GM12873 (cell line): Measurements from ENCODE around the gene CCDC88B.

Source experiments
- TF ChIP-seq, protein P1 (sequence below): IDR thresholded peaks from 2 replicates; pipeline ENCODE4 v1.5.1; 2012; ENCODE audit warnings: low read depth, mild to moderate bottlenecking, moderate library complexity, low read length, control low read depth; ENCODE audit not compliant: insufficient read depth; ENCODE audit errors: missing control alignments

Gene CCDC88B

DNA sequence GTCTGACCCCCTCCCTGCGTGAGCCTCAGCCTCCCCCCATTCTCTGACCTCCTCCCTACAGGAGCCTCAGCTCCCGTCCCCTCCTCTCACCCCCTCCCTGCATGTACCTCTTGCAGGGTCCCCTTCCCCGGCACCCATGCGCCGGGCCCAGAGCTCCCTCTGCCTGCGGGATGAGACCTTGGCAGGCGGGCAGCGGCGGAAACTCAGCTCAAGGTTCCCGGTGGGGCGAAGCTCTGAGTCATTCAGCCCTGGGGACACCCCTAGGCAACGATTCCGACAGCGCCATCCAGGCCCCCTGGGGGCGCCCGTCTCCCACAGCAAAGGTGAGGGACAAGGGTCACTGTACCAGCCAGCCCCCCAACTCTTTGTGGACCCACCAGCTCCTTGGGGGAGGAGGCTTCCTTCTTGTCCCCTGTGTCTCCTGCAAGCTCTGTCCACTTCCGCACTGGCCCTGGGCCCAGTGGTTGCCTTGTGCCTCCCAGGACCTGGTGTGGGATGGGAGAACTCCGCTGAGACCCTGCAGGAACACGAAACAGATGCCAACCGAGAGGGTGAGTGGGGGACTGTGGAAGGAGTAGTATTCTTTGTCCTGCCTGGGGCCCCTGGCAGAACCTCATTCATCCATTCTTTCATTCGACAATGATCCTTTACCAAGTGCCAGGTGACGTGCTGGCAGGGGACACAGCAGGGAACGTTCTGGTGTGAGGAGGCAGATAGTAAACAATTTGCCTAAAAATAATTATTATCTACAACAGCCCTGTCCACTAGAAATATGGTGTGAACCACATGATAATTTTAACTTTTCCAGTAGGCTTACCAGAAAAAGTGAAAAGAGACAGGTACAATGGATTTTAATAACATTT lies 15.3 kb downstream of the CCDC88B start:
- TF ChIP-seq, protein P1, sequence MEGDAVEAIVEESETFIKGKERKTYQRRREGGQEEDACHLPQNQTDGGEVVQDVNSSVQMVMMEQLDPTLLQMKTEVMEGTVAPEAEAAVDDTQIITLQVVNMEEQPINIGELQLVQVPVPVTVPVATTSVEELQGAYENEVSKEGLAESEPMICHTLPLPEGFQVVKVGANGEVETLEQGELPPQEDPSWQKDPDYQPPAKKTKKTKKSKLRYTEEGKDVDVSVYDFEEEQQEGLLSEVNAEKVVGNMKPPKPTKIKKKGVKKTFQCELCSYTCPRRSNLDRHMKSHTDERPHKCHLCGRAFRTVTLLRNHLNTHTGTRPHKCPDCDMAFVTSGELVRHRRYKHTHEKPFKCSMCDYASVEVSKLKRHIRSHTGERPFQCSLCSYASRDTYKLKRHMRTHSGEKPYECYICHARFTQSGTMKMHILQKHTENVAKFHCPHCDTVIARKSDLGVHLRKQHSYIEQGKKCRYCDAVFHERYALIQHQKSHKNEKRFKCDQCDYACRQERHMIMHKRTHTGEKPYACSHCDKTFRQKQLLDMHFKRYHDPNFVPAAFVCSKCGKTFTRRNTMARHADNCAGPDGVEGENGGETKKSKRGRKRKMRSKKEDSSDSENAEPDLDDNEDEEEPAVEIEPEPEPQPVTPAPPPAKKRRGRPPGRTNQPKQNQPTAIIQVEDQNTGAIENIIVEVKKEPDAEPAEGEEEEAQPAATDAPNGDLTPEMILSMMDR, result peak; percentile 56

DNA sequence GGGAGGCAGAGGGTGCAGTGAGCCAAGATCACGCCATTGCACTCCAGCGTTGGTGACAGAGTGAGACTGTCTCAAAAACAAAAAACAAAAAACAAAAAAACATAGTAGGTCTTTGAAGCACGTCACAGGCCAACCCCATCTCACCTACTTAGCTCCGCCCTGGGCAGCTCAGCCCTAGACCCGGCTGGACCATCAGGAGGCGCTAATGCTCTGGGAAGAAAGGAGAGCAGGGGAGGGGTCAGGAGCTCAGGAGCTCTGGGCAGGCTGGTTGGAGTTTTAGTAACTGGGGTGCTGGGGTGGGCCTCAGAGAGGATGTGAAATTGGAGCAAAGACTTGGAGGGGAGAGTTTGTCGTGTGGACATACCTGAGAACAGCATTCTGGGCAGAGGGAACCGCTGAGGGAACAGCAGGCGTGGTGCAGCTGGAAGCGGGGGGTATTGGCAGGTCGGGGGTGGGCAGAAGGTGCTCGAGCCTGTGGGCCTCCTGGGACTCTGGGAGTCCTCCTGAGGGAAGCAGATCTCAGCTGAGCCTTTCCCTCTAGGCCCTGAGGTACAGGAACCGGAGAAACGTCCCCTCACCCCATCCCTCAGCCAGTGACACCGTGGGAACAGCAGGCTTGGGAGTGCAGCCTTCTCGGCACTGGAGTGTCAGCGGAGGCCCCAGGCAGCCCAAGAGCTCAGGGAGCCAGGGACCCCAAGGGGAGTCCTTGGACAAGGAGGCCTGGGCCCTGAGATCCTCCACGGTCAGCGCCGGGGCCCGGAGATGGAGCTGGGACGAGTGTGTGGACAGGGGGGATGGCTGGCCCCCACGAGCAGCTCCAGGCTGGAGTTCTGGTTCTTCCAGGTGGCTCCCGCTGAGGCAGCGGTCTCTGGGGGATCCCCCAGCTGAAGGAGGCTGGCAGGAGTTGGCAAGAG lies 16.8 kb downstream of the CCDC88B start:
- TF ChIP-seq, protein P1, result peak; percentile 52

DNA sequence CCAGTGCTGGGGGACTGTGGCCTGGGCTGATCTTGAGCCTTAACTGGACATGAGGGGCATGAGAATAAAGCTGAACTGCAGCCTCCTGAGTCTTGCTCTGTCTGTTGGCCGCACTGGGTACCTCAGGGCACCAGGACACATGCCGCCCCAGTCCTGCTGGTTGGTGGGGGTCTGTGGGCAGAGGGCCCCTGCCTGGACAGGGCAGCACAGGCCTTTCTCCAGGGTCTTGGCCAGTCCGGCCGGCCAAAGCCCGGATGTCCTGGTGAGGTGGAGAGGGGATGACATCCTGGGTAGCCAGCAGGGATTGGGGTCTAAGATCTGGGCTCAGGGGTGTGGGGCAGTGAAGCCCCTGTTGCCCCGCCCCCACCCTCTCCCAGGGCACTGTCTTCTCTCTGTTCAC lies 17.4 kb downstream of the CCDC88B start:
- TF ChIP-seq, protein P1, result no peak

DNA sequence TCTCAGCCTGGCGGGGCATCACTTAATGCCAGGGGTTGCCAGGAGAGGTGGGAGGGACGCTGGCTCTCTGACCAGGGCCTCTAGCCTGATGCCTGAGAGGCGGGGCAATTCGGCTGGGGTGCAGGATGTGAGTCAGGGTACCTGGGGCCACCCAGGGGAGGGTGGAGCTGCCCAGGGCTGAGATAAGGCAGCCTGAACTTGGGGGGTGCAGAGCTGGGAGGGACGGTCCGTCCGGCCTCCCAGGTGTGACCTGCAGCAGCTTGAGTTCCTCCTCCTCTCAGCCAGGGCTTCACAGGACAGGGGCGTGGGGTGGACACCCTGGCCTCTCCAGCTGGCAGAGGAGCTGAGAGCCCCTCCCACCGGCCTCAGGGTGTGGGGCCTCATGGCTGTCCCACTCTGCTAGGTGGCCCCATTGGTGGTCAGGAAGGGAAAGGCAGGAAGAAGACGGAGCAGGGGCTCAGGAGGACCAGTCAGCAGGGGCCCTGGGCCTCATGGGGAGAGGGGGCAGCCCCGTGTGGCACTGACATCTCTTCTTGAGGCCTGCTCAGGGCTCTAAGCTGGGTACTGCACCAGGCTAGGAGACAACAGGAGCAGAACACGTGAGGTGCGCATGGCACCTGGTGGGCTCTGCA lies 18.0 kb downstream of the CCDC88B start:
- TF ChIP-seq, protein P1, result no peak

DNA sequence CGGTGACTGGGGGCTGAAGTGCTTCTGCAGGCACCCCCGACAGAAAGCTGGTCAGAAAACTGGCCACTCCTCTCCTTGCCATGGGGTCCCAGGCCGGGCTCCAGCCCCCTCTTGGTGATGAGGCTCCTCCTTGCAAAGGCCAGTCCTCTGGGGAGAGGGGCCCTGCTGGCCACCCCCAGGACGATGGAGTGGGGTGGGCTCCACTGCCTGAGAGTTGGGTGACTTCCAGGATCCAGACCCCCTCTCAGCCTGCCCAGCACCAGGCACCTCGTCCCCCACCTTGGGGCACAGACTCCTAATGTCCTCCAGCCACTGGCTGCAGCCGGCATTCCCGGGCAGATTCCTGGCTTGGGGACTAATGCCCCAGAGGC lies 18.5 kb downstream of the CCDC88B start:
- TF ChIP-seq, protein P1, result no peak

DNA sequence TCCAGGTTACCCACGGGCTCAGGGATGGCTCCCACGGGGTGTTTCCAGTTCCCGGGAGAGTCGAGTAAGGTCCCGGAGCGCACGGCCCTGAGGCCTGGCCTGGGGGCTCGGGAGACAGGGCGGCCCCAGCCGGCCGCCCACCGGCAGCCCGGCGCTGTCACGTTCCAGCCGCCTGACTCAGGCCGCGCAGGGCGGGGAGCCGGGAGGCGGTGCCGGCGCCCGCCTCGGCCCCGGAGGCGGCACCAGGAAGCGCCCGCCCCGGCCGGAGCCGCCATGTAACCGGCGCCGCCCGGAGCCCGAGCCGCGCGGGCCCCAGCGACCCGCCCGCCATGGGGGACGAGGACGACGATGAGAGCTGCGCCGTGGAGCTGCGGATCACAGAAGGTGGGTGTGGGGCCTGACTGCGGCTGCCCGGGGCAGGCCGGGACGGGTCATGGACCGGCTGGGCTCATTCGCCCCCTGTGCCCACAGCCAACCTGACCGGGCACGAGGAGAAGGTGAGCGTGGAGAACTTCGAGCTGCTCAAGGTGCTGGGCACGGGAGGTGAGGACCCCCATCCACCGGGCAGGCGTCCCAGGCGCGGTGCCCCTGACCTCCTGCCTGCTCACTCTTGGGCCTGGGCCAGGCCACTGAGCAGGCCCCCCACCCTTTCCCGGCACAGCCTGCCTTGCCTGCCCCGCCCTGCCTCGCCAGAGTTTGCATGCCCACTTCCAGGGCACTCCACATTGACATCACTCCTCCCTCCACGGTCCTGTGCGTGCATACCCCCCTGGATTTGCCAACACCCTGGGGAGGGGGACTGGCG lies 19.1 kb downstream of the CCDC88B start, which contains the start of gene RPS6KA4:
Gene RPS6KA4, plus strand, starts transcription at position 256 of the 805 bp plus-strand sequence. Its CDS starts 74 bp downstream, at position 330.
- TF ChIP-seq, protein P1, result no peak
